ENCODE results near the gene GALNT6. TPM values are rescaled to one million over a fixed set of nuclear protein-coding genes. Genes with fewer than 3 reads are reported as not detected.
"Not testable (repeated sequence)": the region's sequence is repeated elsewhere in the genome, so short reads cannot be mapped to it uniquely, and the experiment has no call there.

The GALNT6 gene
- total and polyA plus RNA-seq, 2 donors (not counting 3 experiments of a cell fraction or from before 2014, with no cell fraction given), result 18.7 to 39.2 TPM

GRCh38 chr12:51318846-51319599 lies 72.2 kb downstream of the GALNT6 start:
- Histone ChIP-seq H2AFZ (ENCODE audit: low read depth, low read length) (no peak overlapping the region), H3K9ac (replicated peaks; ENCODE audit: extremely low read depth, insufficient read depth, low read length) (no peak overlapping the region), H3K27me3 (ENCODE audit: control insufficient read depth in 2 of 2, insufficient read depth in 2 of 2, low read length in 2 of 2) (peaks cover 0 to 2% of the 10 kb centered on the region in 2 experiments), H3K4me3 (replicated peaks in 1 of 3; ENCODE audit: insufficient read depth in 1 of 3, low read depth in 1 of 3, low read length in 3 of 3) (no peak overlapping the region), H3K27ac (ENCODE audit: insufficient read depth, low read depth, low read length) (no peak overlapping the region), H4K20me1 (replicated peaks; ENCODE audit: control insufficient read depth, extremely low read depth, insufficient read depth, low read length) (no peaks in the 10 kb centered on the region), H3K79me2 (ENCODE audit: control insufficient read depth, insufficient read depth, low read length) (no peaks in the 10 kb centered on the region), H3K9me1 (replicated peaks; ENCODE audit: control insufficient read depth, extremely low read depth, insufficient read depth, low read length) (no peaks in the 10 kb centered on the region), H3K36me3 (ENCODE audit: control insufficient read depth in 2 of 2, extremely low read depth in 1 of 2, insufficient read depth in 2 of 2, low read length in 2 of 2) (no peaks in the 10 kb centered on the region), H3K4me1 (ENCODE audit: control insufficient read depth, extremely low read depth, insufficient read depth, low read length) (no peaks in the 10 kb centered on the region), H3K4me2 (ENCODE audit: insufficient read depth, low read length) (no peak overlapping the region), H3K9me3 (replicated peaks; ENCODE audit: control insufficient read depth, insufficient read depth, low read length) (no peaks in the 10 kb centered on the region)
- DNase-seq (ENCODE audit: low read depth, low spot score) (no peak), FAIRE-seq (no peak)
- dilution Hi-C loops (cut with MboI; ENCODE audit: extremely low pct_ligation_motif_present, low sequenced_read_pairs) (no loop called here), intact Hi-C loops (cut with micrococcal nuclease) (no loop called here)
- BruUV-seq (replicated peaks), result no TSS peak
- TF ChIP-seq, protein P1, sequence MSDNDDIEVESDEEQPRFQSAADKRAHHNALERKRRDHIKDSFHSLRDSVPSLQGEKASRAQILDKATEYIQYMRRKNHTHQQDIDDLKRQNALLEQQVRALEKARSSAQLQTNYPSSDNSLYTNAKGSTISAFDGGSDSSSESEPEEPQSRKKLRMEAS (IDR thresholded peaks at IDR 0.05; ENCODE audit: insufficient read depth, insufficient read length), result no peak
- TF ChIP-seq POLR2A (IDR thresholded peaks at IDR 0.05; ENCODE audit: low read depth, low read length) (no peak), EZH2 (IDR thresholded peaks at IDR 0.05; ENCODE audit: borderline replicate concordance, low read depth, low read length, severe bottlenecking) (no peak), JUN (IDR thresholded peaks at IDR 0.05; ENCODE audit: borderline replicate concordance, insufficient read depth, insufficient read length, low read depth) (no peak), POLR2AphosphoS5 (IDR thresholded peaks at IDR 0.05; ENCODE audit: insufficient read depth, low read depth, low read length) (no peak), FOS (IDR thresholded peaks at IDR 0.05; ENCODE audit: borderline replicate concordance, insufficient read depth, low read length) (no peak), MYC (IDR thresholded peaks at IDR 0.05; ENCODE audit: low read depth, low read length) (no peak), CTCF (IDR thresholded peaks at IDR 0.05; ENCODE audit: extremely low read depth in 1 of 2, insufficient read depth in 1 of 2, low read depth in 1 of 2, low read length in 2 of 2) (no peak), GATA2 (IDR thresholded peaks at IDR 0.05; ENCODE audit: insufficient read depth, insufficient read length, low read depth, low read length) (no peak)
- CTCF ChIA-PET, result interaction anchor here (0.9 kb wide), 1 partner anchor 29 kb away, joined by 3 read pairs; no protein-coding TSS in a partner anchor
- POLR2A ChIA-PET, result no interaction called here

DNA sequence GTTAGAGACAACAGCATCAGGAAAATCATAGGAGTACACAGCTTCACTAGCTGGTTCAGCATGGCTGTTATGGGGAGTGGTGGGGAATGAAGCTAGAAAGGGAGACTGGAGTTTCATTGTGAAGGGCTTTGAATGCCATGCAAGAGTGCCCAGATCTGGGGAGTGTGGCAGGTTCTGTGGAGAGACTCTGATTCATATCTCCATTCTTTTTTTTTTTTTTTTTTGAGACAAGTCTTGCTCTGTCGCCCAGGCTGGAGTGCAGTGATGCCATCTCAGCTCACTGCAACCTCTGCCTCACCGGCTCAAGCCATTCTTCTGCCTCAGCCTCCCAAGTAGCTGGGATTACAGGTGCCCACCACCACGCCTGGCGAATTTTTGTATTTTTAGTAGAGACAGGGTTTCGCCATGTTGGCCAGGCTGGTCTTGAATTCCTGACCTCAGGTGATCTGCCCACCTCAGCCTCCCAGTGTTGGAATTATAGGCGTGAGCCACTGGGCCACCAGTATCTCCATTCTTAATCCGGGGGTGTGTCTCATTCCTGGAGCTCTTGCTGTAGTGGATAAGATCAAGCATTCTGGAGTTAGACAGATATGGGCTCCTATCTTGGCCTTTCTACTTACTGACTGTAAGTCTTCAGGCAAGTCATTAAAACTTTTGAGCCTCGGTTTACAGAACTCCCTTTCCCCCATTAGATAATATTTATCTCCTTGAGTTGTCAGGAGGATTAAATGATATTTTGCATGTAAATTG lies 73.0 kb downstream of the GALNT6 start:
- POLR2A ChIA-PET, result interaction anchor here (0.7 kb wide), 1 partner anchor 555 kb away, joined by 3 read pairs; the partner anchor contains the start of gene ATF1
- H3K9ac ChIP-seq (replicated peaks; ENCODE audit: extremely low read depth, insufficient read depth, low read length); H3K4me2 ChIP-seq (ENCODE audit: insufficient read depth, low read length); H3K9me3 ChIP-seq (replicated peaks; ENCODE audit: control insufficient read depth, insufficient read depth, low read length); DNase-seq (ENCODE audit: low read depth, low spot score); H3K27ac ChIP-seq (ENCODE audit: insufficient read depth, low read depth, low read length); H3K9me1 ChIP-seq (replicated peaks; ENCODE audit: control insufficient read depth, extremely low read depth, insufficient read depth, low read length); H3K79me2 ChIP-seq (ENCODE audit: control insufficient read depth, insufficient read depth, low read length); BruUV-seq (replicated peaks); H2AFZ ChIP-seq (ENCODE audit: low read depth, low read length); dilution Hi-C loops (cut with MboI; ENCODE audit: extremely low pct_ligation_motif_present, low sequenced_read_pairs); H3K4me1 ChIP-seq (ENCODE audit: control insufficient read depth, extremely low read depth, insufficient read depth, low read length); FAIRE-seq; H3K4me3 ChIP-seq (replicated peaks in 1 of 3; ENCODE audit: insufficient read depth in 1 of 3, low read depth in 1 of 3, low read length in 3 of 3); H3K36me3 ChIP-seq (ENCODE audit: control insufficient read depth in 2 of 2, extremely low read depth in 1 of 2, insufficient read depth in 2 of 2, low read length in 2 of 2); intact Hi-C loops (cut with micrococcal nuclease); H4K20me1 ChIP-seq (replicated peaks; ENCODE audit: control insufficient read depth, extremely low read depth, insufficient read depth, low read length); H3K27me3 ChIP-seq (ENCODE audit: control insufficient read depth in 2 of 2, insufficient read depth in 2 of 2, low read length in 2 of 2): not testable (repeated sequence)
- CTCF ChIA-PET, result interaction anchor here (0.9 kb wide), 1 partner anchor 30 kb away, joined by 3 read pairs; no protein-coding TSS in a partner anchor
